ENCODE results near the gene ROR2.

Gene ROR2

GRCh38 chr9:91776409-91777291, 173.4 kb downstream of the ROR2 start:
- no peak for ATAC-seq
- no peak overlapping the region for H3K4me3 Mint-ChIP-seq
- H3K9me3 Mint-ChIP-seq = no peaks in the 10 kb centered on the region
- no peaks in the 10 kb centered on the region for H3K36me3 Mint-ChIP-seq
- peaks cover 52% of the 10 kb centered on the region for H3K27me3 Mint-ChIP-seq
- H3K4me1 Mint-ChIP-seq = peaks cover 6% of the 10 kb centered on the region
- H3K27ac Mint-ChIP-seq = no peak overlapping the region

GRCh38 chr9:91775708-91776028, 174.4 kb downstream of the ROR2 start:
- H3K9me3 Mint-ChIP-seq = no peaks in the 10 kb centered on the region
- peaks cover 6% of the 10 kb centered on the region for H3K4me1 Mint-ChIP-seq
- H3K4me3 Mint-ChIP-seq = no peak overlapping the region
- H3K27ac Mint-ChIP-seq = no peak overlapping the region
- ATAC-seq = no peak
- no peaks in the 10 kb centered on the region for H3K36me3 Mint-ChIP-seq
- H3K27me3 Mint-ChIP-seq = peaks cover 52% of the 10 kb centered on the region

- peak; percentile 70 for ATAC-seq
- no peak overlapping the region for H3K27ac Mint-ChIP-seq
- no peaks in the 10 kb centered on the region for H3K36me3 Mint-ChIP-seq
- H3K4me3 Mint-ChIP-seq = no peak overlapping the region
- H3K9me3 Mint-ChIP-seq = no peaks in the 10 kb centered on the region
- H3K27me3 Mint-ChIP-seq = peaks cover 54% of the 10 kb centered on the region
- H3K4me1 Mint-ChIP-seq = peaks cover 6% of the 10 kb centered on the region
These were observed 174.9 kb downstream of the ROR2 start for GRCh38 chr9:91775011-91775707.

DNA sequence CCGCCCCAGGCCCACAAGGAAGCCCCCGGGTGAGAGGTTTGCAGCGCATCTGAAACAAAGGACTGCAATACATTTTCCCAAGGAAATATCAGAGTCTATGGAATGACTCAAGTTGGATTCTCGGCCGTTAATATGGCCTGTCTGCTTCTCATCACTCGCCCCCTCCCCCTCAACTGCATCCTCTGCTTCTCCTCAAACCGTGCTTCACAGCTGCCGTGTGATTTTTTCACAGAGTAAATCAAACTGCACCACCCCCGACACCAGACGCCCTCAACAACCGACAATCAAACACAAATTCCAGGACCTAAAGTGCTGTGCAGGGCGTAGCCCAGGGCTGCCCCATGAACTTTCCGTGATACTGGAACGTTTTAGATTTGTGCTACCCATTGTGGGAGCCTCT, 176.9 kb downstream of the ROR2 start:
- peaks cover 65% of the 10 kb centered on the region for H3K27me3 Mint-ChIP-seq
- H3K4me3 Mint-ChIP-seq = no peak overlapping the region
- no peak for ATAC-seq
- no peaks in the 10 kb centered on the region for H3K9me3 Mint-ChIP-seq
- no peak overlapping the region for H3K27ac Mint-ChIP-seq
- peaks cover 6% of the 10 kb centered on the region for H3K4me1 Mint-ChIP-seq
- no peaks in the 10 kb centered on the region for H3K36me3 Mint-ChIP-seq

GRCh38 chr9:91771864-91772263, 178.2 kb downstream of the ROR2 start:
- H3K9me3 Mint-ChIP-seq = no peaks in the 10 kb centered on the region
- H3K4me3 Mint-ChIP-seq = no peak overlapping the region
- ATAC-seq = no peak
- peaks cover 6% of the 10 kb centered on the region for H3K4me1 Mint-ChIP-seq
- H3K27me3 Mint-ChIP-seq = peaks cover 65% of the 10 kb centered on the region
- H3K27ac Mint-ChIP-seq = no peak overlapping the region
- no peaks in the 10 kb centered on the region for H3K36me3 Mint-ChIP-seq

DNA sequence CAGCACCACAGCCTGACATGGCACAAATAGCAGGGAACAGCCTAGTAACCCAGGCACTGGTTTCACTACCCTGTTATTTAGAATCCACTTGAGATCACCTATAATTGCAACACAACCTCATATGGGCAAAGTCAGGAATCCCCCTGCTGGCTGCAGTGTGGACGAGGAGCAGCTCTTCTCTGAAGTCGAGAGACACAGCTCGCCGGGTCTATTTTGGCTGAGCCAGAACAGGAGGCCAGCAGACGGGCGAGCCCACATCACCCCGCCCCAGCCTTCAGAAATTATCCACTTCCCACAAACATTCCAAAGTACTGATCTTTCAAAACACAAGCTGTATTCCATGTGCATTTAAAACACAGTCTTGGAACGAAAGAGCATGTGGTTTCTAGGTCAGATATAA, 179.0 kb downstream of the ROR2 start:
- no peak for ATAC-seq
- Mint-ChIP-seq H3K9me3 (no peaks in the 10 kb centered on the region), H3K27me3 (peaks cover 65% of the 10 kb centered on the region), H3K36me3 (no peaks in the 10 kb centered on the region), H3K4me3 (no peak overlapping the region), H3K4me1 (peaks cover 6% of the 10 kb centered on the region), H3K27ac (no peak overlapping the region)

GRCh38 chr9:91770229-91770628, 179.8 kb downstream of the ROR2 start:
- no peaks in the 10 kb centered on the region for H3K9me3 Mint-ChIP-seq
- no peak overlapping the region for H3K4me3 Mint-ChIP-seq
- no peak overlapping the region for H3K27ac Mint-ChIP-seq
- peaks cover 1% of the 10 kb centered on the region for H3K4me1 Mint-ChIP-seq
- H3K36me3 Mint-ChIP-seq = no peaks in the 10 kb centered on the region
- ATAC-seq = no peak
- H3K27me3 Mint-ChIP-seq = peaks cover 61% of the 10 kb centered on the region

- H3K27me3 Mint-ChIP-seq = peaks cover 51% of the 10 kb centered on the region
- no peak for ATAC-seq
- H3K27ac Mint-ChIP-seq = no peak overlapping the region
- H3K9me3 Mint-ChIP-seq = peaks cover 7% of the 10 kb centered on the region
- H3K4me1 Mint-ChIP-seq = no peaks in the 10 kb centered on the region
- no peaks in the 10 kb centered on the region for H3K36me3 Mint-ChIP-seq
- H3K4me3 Mint-ChIP-seq = no peak overlapping the region
These were observed 180.8 kb downstream of the ROR2 start for GRCh38 chr9:91768977-91769916.

GRCh38 chr9:91768507-91768906, 181.5 kb downstream of the ROR2 start:
- Mint-ChIP-seq H3K4me3 (no peak overlapping the region), H3K27ac (no peak overlapping the region), H3K27me3 (peaks cover 44% of the 10 kb centered on the region), H3K36me3 (no peaks in the 10 kb centered on the region), H3K4me1 (no peaks in the 10 kb centered on the region), H3K9me3 (peaks cover 7% of the 10 kb centered on the region)
- no peak for ATAC-seq

GRCh38 chr9:91766315-91767069, 183.5 kb downstream of the ROR2 start:
- Mint-ChIP-seq H3K4me1 (no peaks in the 10 kb centered on the region), H3K27me3 (peaks cover 40% of the 10 kb centered on the region), H3K36me3 (no peaks in the 10 kb centered on the region), H3K9me3 (peaks cover 14% of the 10 kb centered on the region), H3K4me3 (no peak overlapping the region), H3K27ac (no peak overlapping the region)
- no peak for ATAC-seq

DNA sequence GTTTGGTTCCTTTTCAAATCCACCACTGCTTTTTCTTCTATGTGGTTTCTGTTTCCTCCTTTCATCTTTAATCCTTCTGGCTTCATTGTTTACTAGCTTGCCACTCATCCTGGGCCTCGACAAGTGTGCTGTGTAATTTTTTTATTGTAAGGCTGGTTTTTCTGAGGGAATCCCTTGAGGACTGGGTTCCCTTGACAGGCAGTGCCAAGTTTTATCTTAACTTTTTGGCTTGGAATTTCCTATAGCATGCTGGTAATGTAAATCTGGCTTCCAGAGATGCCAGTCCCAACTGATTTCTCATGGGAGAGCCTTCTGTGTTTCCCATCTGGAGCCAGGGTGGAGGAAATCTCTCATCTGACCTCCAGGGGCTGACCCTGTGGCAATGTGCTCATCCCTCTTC, 184.7 kb downstream of the ROR2 start:
- Mint-ChIP-seq H3K36me3 (no peaks in the 10 kb centered on the region), H3K27ac (no peak overlapping the region), H3K4me3 (no peak overlapping the region)

DNA sequence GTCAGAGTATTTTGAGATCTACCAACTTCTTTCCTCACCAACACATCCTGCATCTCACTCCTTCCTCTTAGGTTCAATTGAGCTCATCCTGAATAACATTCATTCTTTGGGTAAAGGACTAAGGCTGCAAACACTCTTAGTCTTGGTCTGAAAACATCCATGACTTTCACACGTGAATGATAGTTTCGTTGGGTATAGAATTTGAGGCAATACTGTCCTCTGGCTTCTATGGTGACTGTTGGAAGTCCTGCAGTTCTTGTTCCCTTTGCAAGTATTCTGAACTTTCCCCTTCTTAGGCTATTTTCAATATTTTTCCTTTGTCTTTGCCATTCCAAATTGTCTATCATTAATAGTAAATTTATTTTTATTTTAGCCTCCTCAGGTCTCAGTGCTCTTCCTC, 185.4 kb downstream of the ROR2 start:
- Mint-ChIP-seq H3K9me3 (peaks cover 14% of the 10 kb centered on the region), H3K27me3 (peaks cover 33% of the 10 kb centered on the region), H3K36me3 (no peaks in the 10 kb centered on the region), H3K4me3 (no peak overlapping the region), H3K27ac (no peak overlapping the region), H3K4me1 (no peaks in the 10 kb centered on the region)
- no peak for ATAC-seq

More for the DNA sequence above, 184.7 kb downstream of the ROR2 start:
- H3K4me1 Mint-ChIP-seq = no peaks in the 10 kb centered on the region
- peaks cover 39% of the 10 kb centered on the region for H3K27me3 Mint-ChIP-seq
- no peak for ATAC-seq
- peaks cover 14% of the 10 kb centered on the region for H3K9me3 Mint-ChIP-seq

DNA sequence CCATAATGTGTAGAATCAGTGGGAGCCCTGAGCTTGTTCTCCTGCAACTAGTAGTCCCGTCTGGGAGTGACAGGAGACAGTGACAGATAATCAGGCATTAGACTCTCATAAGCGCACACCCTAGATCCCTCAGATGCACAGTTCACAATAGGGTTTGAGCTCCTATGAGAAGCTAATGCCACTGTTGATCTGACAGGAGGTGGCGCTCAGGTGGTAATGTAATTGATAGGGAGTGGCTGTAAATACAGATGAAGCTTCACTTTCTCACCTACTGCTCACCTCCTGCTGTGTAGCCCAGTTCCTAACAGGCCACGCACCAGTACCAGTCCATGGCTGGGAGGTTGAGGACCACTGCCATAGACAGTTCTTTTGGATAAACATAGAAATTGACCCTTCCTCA, 188.7 kb downstream of the ROR2 start:
- Mint-ChIP-seq H3K36me3 (no peaks in the 10 kb centered on the region), H3K4me3 (no peak overlapping the region), H3K4me1 (peaks cover 8% of the 10 kb centered on the region), H3K27me3 (peaks cover 20% of the 10 kb centered on the region), H3K27ac (no peak overlapping the region), H3K9me3 (peaks cover 14% of the 10 kb centered on the region)
- no peak for ATAC-seq

DNA sequence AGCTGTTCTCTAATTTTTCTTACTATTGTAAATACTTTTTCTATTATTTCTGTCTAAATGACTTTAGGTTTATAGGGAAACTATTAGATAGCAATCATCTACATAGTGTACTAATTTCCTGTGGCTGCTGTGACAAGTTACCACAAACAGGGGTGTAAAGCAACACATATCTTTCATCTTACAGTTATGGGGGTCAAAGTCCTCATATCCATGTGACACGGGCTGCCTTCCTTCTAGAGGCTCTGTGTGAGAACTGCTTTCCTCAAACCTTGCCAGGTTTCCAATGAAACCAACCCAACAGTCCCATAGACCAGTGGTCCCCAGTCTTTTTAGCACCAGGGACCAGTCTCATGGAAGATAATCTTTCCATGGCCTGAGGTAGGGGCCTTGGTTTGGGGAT, 189.1 kb downstream of the ROR2 start:
- Mint-ChIP-seq H3K36me3 (no peaks in the 10 kb centered on the region), H3K27me3 (peaks cover 15% of the 10 kb centered on the region), H3K4me3 (no peak overlapping the region), H3K27ac (no peak overlapping the region), H3K4me1 (peaks cover 8% of the 10 kb centered on the region), H3K9me3 (peaks cover 14% of the 10 kb centered on the region)
- no peak for ATAC-seq

Measured in stimulated activated memory B cell treated with anti-CD40 and anti-IgM and Interleukin-4, amounts not matched to agents 10 μg/mL and 1 μg/mL and 100 μg/mL, for 72 hours (primary cell).